Stimulated activated CD8-positive, alpha-beta memory T cell treated with anti-CD3 and anti-CD28 coated beads, Interleukin-4, amount 100 ng/mL, for 48 hours (primary cell): Measurements from ENCODE around the gene CDPF1.

Source experiments
- DNase-seq: peaks from one replicate; pipeline ENCODE4 v3.0.0-alpha.2; 2020

CDPF1 gene

GRCh38 chr22:46256358-46256958, 6.4 kb upstream of the CDPF1 start:
- DNase-seq, result no peak

- DNase-seq, result no peak
Measured at GRCh38 chr22:46251816-46252380, 1.8 kb upstream of the CDPF1 start.

DNA sequence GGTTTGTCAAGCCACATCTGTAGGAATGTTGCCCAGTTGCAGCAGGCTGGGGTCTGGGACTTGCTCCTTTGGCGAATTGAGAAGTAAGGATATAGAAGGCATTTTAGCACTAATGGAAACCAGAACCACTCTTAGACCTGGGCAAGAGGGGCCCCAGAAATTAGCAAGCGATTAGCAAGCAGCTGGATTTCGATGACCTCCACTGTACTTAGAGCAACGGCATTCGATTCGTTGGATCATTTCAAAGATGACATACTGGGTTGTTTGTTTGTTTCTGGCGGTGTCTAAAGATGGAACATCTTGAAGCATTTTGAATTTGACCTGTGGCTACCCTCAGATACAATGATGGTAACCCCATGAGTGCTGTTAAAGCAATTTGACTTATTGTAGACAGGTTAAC, 1.2 kb upstream of the CDPF1 start:
- no peak for DNase-seq

DNA sequence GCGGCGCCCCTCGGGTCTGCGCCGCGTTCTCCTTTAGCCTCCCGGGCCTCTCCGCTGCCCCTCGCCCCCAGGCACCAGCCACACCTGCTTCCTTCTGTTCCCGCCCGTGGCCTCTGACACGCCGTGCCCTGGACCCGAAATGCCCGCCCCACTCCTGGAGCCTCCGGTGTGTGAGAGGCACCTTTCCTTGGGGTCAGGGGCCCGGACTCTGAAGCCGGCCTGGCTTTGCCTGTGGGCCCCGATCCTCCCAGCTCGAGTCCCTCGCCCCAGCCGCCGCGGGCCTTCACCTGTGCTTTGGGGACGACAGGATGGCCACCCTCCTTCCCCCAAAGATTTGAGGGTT, 661 bp upstream of the CDPF1 start:
- no peak for DNase-seq

DNA sequence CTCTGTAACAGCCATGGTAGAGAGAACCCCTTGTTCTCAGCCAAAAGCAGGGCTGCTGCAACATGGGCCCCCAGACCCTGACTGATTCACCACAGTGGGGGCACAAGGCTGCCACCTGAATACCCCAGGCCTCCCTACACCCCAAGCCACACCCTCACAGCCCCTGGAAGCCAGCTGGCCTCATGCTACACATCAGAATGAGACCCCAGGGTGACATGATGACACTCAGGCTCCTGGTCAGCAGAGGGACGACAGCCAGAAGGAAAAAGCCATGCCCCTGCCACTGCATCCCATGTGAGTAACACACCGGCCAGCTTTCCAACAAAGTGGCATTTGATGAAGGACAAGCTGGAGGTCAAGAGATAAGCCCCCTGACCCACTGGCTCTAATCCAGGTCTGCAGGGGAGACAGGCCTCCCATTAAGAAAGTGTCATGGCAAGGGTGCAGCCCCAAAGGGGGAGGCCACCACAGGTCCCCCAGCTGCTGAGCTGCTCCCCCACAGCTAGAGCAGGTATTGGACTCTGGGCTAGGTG, 2.6 kb downstream of the CDPF1 start:
- DNase-seq, result no peak

DNA sequence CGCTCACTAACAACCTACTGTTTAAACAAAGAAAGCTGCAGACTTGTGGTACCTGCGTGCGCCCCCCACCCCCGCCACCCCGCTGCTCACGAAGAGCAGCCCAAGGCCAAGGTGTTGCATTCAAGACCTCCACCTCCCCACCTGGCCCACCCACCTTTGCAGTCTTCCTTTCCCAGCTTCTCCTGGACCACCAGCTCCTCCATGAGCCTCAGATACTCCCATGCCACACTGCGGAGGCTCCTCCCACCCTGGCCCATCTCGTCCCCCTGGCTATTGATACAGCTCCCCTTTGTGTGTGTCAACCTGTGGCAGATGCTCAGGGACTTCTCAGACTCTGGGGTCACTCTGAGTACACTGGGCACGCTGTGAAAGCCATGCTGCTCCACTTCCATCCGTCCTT, 3.9 kb downstream of the CDPF1 start:
- no peak for DNase-seq

- DNase-seq, result no peak
Measured at GRCh38 chr22:46245511-46245910, 4.6 kb downstream of the CDPF1 start.

- DNase-seq, result no peak
Measured at GRCh38 chr22:46244771-46245170, 5.3 kb downstream of the CDPF1 start.

- no peak for DNase-seq
Measured at GRCh38 chr22:46242076-46242475, 8.0 kb downstream of the CDPF1 start.

DNA sequence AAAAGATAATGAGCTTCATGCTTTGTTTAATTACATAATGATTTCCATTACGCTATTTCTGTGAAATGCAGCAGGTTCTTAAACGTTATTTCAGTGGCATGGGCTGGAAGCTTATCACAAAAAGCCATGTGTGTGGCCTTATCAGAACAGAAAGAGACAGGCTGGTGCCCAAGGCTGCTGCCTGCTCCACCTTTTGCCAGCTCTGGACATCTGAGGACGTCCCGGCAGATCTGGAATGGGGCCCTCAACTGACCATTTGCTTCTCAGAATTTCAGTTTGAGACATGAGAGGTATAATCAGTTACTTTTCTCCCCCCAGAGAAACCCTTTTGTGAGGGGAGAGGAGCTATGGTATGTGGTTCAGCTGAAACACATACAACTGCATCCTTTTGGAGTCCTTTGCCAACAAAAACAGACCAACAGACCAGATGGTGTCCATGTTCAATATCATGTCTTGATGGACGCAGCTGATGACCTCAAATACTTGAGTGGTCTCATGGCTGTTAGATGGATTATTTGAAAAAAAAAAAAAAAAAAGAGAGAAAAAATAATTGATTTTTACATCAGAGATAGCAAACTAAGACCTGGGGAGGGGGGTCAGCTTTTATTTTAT, 8.6 kb downstream of the CDPF1 start:
- no peak for DNase-seq

GRCh38 chr22:46240907-46241306, 9.2 kb downstream of the CDPF1 start:
- no peak for DNase-seq

- DNase-seq, result no peak
Measured at GRCh38 chr22:46240506-46240905, 9.6 kb downstream of the CDPF1 start.

DNA sequence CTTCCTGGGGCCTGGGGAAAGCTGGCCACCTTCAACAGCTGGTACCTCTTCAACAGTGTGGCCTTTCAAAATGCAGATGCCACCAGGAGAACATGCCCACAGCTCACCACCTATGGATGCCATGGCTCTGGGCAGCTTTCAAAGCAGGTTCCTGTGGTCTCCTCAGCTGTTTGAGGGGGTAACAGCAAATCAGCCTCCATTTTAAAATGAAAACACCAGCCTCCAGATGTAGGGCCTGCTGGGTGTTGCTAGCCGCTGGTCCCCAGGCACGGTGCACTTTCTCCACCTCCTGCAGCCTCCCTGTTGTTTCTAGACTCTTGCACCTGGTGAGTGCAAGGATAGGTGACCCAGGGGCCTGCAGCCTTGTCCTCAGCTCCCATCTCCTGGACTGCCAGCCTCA, 10.0 kb downstream of the CDPF1 start:
- DNase-seq, result no peak

- DNase-seq, result no peak
Measured at GRCh38 chr22:46239261-46240048, 10.6 kb downstream of the CDPF1 start.

DNA sequence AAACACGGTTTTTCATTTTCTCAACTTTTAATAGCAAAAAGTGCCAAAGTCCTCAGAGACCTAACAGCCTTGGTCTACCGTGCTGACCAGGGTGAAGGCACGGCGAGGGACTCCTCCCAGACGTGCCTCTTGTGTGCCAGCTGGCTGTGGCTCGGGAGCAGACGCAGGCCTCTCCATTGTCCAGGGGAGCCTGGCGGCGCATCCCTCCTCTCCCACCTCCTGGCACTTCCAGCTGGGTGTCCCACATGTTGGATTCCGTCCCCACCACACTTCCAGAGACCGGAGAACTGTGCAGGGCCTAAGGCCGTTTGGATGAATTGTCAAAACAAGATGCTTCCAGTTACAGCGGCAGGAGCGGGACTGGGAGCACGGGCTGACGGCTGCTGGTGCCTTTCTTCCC, 11.6 kb downstream of the CDPF1 start:
- no peak for DNase-seq

- DNase-seq, result no peak
Measured at GRCh38 chr22:46237453-46238124, 12.5 kb downstream of the CDPF1 start.

GRCh38 chr22:46234969-46235368, 15.1 kb downstream of the CDPF1 start:
- DNase-seq, result no peak

DNA sequence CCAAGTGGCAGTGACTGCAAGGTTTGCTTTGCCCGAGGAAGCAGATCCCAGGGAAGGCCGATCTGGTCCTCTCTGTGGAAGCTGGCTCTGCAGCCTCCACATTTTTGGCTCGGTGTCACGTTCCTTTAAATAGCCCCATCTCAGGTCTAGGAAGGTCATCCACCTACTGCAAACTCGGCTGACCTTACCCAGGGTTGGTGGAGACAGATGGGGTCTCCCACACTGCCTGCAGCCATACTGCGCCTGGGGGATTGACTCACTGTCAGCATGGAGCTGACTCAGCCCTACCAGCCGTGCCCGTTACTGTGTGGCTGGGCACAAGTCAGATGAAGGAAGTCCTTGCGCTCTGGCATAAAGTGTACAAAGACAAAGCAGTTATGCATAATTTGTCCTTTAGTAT, 16.9 kb downstream of the CDPF1 start:
- DNase-seq, result no peak

- DNase-seq, result no peak
Measured at GRCh38 chr22:46230262-46230901, 19.7 kb downstream of the CDPF1 start.

DNA sequence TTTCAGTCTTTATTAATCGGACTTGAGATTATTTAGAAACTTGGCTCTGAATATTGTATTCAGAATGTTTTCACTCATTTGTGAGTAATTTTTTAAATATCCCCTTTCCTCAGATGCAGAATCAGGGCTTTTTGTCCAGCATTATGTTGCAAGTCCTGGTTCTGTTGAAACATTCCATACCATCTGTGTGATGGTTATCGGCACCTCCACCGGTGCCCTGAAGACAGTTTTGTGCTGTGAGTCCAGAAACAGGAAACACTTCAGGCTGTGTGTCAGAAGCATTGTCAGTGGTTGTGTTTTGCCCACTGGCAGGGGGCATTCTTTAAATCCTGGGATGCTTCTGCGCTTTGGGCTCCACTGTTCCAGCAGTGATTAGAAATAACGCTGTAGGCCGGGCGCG, 20.4 kb downstream of the CDPF1 start:
- DNase-seq, result no peak

GRCh38 chr22:46226577-46226976, 23.5 kb downstream of the CDPF1 start:
- DNase-seq, result no peak

DNA sequence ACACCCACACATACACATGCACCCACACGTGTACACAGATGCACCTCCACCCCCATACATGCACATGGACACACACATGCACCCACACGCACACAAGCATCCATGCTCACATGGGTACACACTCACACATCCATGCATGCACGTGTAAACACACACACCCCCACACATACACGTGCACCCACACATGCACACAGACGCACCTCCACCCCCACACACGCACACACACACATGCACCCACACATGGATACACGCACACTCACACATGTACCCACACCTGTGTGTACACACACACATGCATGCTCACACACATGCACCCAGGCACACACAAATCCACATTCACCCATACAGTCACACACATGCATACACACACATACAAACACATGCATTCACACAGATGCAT, 24.5 kb downstream of the CDPF1 start:
- DNase-seq, result no peak

DNA sequence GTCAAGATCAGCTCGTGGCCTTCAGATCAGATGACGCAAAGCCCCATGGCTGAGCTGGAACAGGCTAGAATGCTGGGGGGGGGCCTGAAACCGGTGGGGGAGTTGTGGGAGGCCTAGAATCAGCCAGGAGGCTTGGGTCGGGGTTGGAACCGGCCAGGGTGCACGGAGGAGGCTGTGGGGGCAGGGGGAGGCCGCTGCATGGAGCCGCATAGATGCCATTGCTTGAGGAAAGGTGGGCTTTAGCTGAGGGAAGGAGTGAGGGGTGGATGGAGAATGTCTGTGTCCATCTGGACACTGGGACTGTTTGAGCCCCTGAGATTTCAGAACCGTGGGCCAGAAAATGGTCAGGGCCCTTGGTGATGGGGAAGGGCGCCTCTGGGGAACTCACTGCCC, 25.2 kb downstream of the CDPF1 start:
- no peak for DNase-seq
